ENCODE measurements around the gene KCNH4. TPM values are rescaled to one million over a fixed set of nuclear protein-coding genes. Genes with fewer than 3 reads are reported as not detected.

KCNH4 gene
- total RNA-seq, 1 experiment from 2014 or later: not detected

DNA sequence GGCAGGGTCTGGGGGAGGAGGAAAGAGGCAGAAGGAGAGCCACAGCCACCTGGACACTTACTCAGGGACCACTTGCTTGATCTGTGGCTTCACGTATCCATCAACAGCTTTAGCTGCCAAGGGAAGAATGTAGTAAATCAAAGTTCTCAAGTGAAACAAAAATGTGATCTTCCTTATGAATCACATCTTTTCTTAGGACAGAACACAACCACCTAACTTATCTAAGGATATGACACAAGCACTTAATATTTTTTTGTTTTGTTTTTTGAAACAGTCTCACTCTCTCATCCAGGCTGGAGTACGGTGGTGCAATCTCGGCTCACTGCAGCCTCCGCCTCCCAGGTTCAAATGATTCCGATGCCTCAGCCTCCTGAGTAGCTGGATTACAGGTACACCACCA lies 21.8 kb upstream of the KCNH4 start:
- H3K4me1 ChIP-seq (replicated peaks): peaks cover 8% of the 10 kb centered on the region
- H3K36me3 ChIP-seq: peaks cover 21% of the 10 kb centered on the region
- no peak for DNase-seq (ENCODE audit: low read depth in 1 of 2, low spot score in 2 of 2)
- no peak overlapping the region for H3K27ac ChIP-seq
- H3K4me3 ChIP-seq: no peak overlapping the region
- no peaks in the 10 kb centered on the region for H3K9me3 ChIP-seq (replicated peaks)
- H3K27me3 ChIP-seq (replicated peaks): no peaks in the 10 kb centered on the region

DNA sequence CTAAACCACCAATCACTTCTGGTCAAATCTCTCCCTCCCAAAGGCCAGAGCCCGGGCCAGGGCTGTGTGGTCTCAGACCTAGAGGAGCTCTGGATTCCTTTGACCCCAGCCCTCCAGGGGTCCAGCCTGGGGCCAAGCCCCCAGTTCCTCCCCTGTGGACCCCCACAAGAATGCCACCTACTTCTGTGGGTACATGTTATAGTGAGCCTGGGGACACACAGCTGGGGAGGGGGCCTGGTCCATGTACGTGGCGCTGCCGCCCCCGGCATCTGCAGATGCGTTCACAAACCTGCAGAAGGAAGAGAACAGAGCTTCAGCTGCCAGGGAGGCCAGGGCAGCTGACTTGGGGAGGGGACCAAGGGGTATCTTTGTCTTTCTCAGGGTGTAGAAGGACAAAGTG lies 21.2 kb upstream of the KCNH4 start:
- DNase-seq (ENCODE audit: low read depth in 1 of 2, low spot score in 2 of 2): no peak

GRCh38 chr17:42201458-42201772 lies 20.5 kb upstream of the KCNH4 start:
- DNase-seq (ENCODE audit: low read depth in 1 of 2, low spot score in 2 of 2): no peak
- Histone ChIP-seq H3K9me3 (replicated peaks) (no peaks in the 10 kb centered on the region), H3K36me3 (peaks cover 9% of the 10 kb centered on the region), H3K27ac (no peak overlapping the region), H3K27me3 (replicated peaks) (no peaks in the 10 kb centered on the region), H3K4me3 (no peak overlapping the region), H3K4me1 (replicated peaks) (peaks cover 15% of the 10 kb centered on the region)

More for the DNA sequence above, 21.2 kb upstream of the KCNH4 start:
- no peaks in the 10 kb centered on the region for H3K9me3 ChIP-seq (replicated peaks)
- no peak overlapping the region for H3K27ac ChIP-seq
- H3K4me3 ChIP-seq: no peak overlapping the region
- H3K36me3 ChIP-seq: peaks cover 16% of the 10 kb centered on the region
- no peaks in the 10 kb centered on the region for H3K27me3 ChIP-seq (replicated peaks)
- peaks cover 14% of the 10 kb centered on the region for H3K4me1 ChIP-seq (replicated peaks)

- no peak for DNase-seq (ENCODE audit: low read depth in 1 of 2, low spot score in 2 of 2)
- Histone ChIP-seq H3K36me3 (peaks cover 4% of the 10 kb centered on the region; the same call in 1 of the 2 replicates), H3K4me3 (no peak overlapping the region), H3K4me1 (replicated peaks) (peaks cover 10% of the 10 kb centered on the region), H3K27ac (no peak overlapping the region), H3K9me3 (replicated peaks) (no peaks in the 10 kb centered on the region), H3K27me3 (replicated peaks) (no peaks in the 10 kb centered on the region)
Measured at GRCh38 chr17:42200706-42201457, 19.9 kb upstream of the KCNH4 start.

DNA sequence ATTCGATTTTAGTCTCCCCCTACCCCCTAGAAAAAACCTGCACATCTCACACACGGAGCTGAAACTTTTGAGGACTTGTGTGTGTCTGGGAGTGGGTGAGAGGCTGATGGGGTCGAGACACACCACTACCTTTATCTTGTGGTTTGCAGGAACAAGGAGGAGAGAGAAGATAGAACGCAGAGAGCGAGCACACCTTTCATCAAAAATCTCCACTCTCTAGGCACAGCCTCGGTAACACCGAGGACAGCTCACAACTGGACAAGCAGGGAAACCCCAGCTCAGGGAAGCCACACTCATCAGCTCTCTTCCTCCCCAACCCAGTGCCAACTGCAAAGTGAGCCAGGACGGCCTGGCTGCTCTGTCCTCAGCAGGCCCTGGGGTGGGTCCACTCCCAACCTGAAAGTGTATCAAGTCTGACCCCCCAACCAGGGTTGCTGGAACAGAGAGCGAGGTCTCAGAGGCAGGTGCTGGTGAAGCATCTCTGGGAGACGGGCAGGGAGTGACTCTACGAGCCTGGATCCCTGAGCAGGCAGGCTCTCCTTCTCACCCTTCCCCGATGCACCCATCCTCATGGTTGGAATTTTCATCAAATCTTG lies 18.6 kb upstream of the KCNH4 start:
- 0 out of 2 replicates have a peak, but pooled peaks cover 2% of the 10 kb centered on the region for H3K9me3 ChIP-seq (replicated peaks)
- peaks cover 12% of the 10 kb centered on the region for H3K4me1 ChIP-seq (replicated peaks)
- no peak overlapping the region for H3K4me3 ChIP-seq
- peaks cover 4% of the 10 kb centered on the region; the same call in 1 of the 2 replicates for H3K36me3 ChIP-seq
- no peak overlapping the region for H3K27ac ChIP-seq
- DNase-seq (ENCODE audit: low read depth in 1 of 2, low spot score in 2 of 2): no peak
- no peaks in the 10 kb centered on the region for H3K27me3 ChIP-seq (replicated peaks)

GRCh38 chr17:42198897-42199296 lies 18.0 kb upstream of the KCNH4 start:
- DNase-seq (ENCODE audit: low read depth in 1 of 2, low spot score in 2 of 2): no peak
- Histone ChIP-seq H3K4me3 (no peak overlapping the region), H3K27me3 (replicated peaks) (no peaks in the 10 kb centered on the region), H3K9me3 (replicated peaks) (0 out of 2 replicates have a peak, but pooled peaks cover 3% of the 10 kb centered on the region), H3K4me1 (replicated peaks) (peaks cover 18% of the 10 kb centered on the region), H3K27ac (no peak overlapping the region), H3K36me3 (no peaks in the 10 kb centered on the region; the same call in 1 of the 2 replicates)

DNA sequence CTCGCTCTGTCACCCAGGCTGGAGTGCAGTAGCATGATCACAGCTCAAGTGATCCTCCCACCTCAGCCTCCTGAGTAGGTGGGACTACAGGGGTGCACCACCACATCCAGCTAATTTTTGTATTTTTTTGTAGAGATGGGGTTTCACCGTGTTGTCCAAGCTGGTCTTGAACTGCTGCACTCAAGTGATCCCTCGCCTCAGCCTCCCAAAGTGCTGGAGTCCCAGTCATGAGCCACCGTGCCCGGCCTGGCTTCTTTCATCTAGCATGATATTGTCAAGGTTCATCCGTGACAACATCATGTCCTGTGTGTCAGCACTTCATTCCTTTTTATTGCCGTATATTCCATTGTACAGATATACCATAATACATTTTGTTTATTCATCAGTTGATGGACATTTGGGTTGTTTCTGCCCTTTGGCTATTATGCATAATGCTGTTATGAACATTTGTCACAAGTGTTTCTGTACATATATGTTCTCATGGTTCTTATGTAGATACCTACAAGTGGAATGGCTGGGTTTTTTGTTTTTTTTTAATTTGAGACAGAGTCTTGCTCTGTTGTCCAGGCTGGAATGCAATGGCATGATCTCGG lies 16.7 kb upstream of the KCNH4 start:
- no peak for DNase-seq (ENCODE audit: low read depth in 1 of 2, low spot score in 2 of 2)
- Histone ChIP-seq H3K27me3 (replicated peaks) (no peaks in the 10 kb centered on the region), H3K9me3 (replicated peaks) (0 out of 2 replicates have a peak, but pooled peaks cover 3% of the 10 kb centered on the region), H3K4me1 (replicated peaks) (peaks cover 23% of the 10 kb centered on the region), H3K36me3 (no peaks in the 10 kb centered on the region; the same call in 1 of the 2 replicates), H3K27ac (no peak overlapping the region), H3K4me3 (no peak overlapping the region)

GRCh38 chr17:42193969-42194899 lies 13.3 kb upstream of the KCNH4 start, which contains the start of gene GHDC:
Gene GHDC (minus strand): TSS chr17:42194494. CDS start chr17:42193581, 913 bp downstream.
- peak within 1 kb of the TSS; percentile 58 for H3K27ac ChIP-seq
- DNase-seq (ENCODE audit: low read depth in 1 of 2, low spot score in 2 of 2): peak; percentile 67 to 76
- H3K4me3 ChIP-seq: peak within 1 kb of the TSS; percentile 59

GRCh38 chr17:42193216-42193968 lies 12.4 kb upstream of the KCNH4 start:
- Histone ChIP-seq H3K9me3 (replicated peaks) (0 out of 2 replicates have a peak, but pooled peaks cover 3% of the 10 kb centered on the region), H3K4me3 (peak overlapping the region; percentile 59), H3K4me1 (replicated peaks) (peaks cover 23% of the 10 kb centered on the region), H3K27ac (no peak overlapping the region), H3K27me3 (replicated peaks) (no peaks in the 10 kb centered on the region), H3K36me3 (no peaks in the 10 kb centered on the region)
- DNase-seq (ENCODE audit: low read depth in 1 of 2, low spot score in 2 of 2): no peak

More at GRCh38 chr17:42193969-42194899, 13.3 kb upstream of the KCNH4 start, which contains the start of gene GHDC:
- H3K9me3 ChIP-seq (replicated peaks): 0 out of 2 replicates have a peak, but pooled peaks cover 3% of the 10 kb centered on the region
- no peaks in the 10 kb centered on the region for H3K36me3 ChIP-seq
- H3K4me1 ChIP-seq (replicated peaks): peaks cover 23% of the 10 kb centered on the region
- no peaks in the 10 kb centered on the region for H3K27me3 ChIP-seq (replicated peaks)

GRCh38 chr17:42192189-42193126 lies 11.5 kb upstream of the KCNH4 start:
- Histone ChIP-seq H3K27me3 (replicated peaks) (no peaks in the 10 kb centered on the region), H3K4me1 (replicated peaks) (peaks cover 25% of the 10 kb centered on the region), H3K27ac (no peak overlapping the region), H3K4me3 (no peak overlapping the region), H3K9me3 (replicated peaks) (0 out of 2 replicates have a peak, but pooled peaks cover 3% of the 10 kb centered on the region), H3K36me3 (no peaks in the 10 kb centered on the region)
- DNase-seq (ENCODE audit: low read depth in 1 of 2, low spot score in 2 of 2): no peak

DNA sequence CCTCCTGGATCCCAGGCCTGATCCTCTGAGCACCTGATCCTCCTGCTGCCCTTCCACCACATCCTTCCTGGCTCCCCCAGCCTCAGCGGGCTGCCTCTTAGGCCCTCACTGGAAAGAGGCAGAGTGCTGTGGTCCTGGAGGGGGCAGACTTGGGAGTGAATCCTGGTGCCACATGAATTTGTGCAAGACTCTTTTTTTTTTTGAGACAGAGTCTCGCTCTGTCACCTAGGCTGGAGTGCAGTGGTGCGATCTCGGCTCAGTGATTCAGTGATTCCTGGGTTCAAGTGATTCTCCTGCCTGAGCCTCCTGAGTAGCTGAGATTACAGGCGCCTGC lies 10.3 kb upstream of the KCNH4 start:
- Histone ChIP-seq H3K4me3 (no peak overlapping the region), H3K27ac (no peak overlapping the region), H3K27me3 (replicated peaks) (no peaks in the 10 kb centered on the region), H3K9me3 (replicated peaks) (0 out of 2 replicates have a peak, but pooled peaks cover 3% of the 10 kb centered on the region), H3K4me1 (replicated peaks) (peaks cover 26% of the 10 kb centered on the region), H3K36me3 (no peaks in the 10 kb centered on the region)
- no peak for DNase-seq (ENCODE audit: low read depth in 1 of 2, low spot score in 2 of 2)
